ENCODE measurements around the gene TIAM2. TPM values are rescaled to one million over a fixed set of nuclear protein-coding genes. Genes with fewer than 3 reads are reported as not detected.
"Not testable (repeated sequence)": the region's sequence is repeated elsewhere in the genome, so short reads cannot be mapped to it uniquely, and the experiment has no call there.

The TIAM2 gene
- total RNA-seq, 2 donors from 2014 or later = 9.3 to 10.3 TPM

GRCh38 chr6:154956771-154957522, 38.2 kb upstream of the TIAM2 start:
- H3K36me3 ChIP-seq = peaks cover 6% of the 10 kb centered on the region
- TF ChIP-seq CTCF (IDR thresholded peaks at IDR 0.05) = no peak
- DNase-seq (ENCODE audit: low spot score) = no peak
- no peaks in the 10 kb centered on the region for H3K4me1 ChIP-seq
- H3K9me3 ChIP-seq = no peaks in the 10 kb centered on the region
- H3K27me3 ChIP-seq = no peaks in the 10 kb centered on the region
- H3K27ac ChIP-seq = no peak overlapping the region
- H3K4me3 ChIP-seq = no peak overlapping the region

- no peaks in the 10 kb centered on the region for H3K27me3 ChIP-seq
- H3K9me3 ChIP-seq = no peaks in the 10 kb centered on the region
- no peak for TF ChIP-seq CTCF (IDR thresholded peaks at IDR 0.05)
- no peaks in the 10 kb centered on the region for H3K4me1 ChIP-seq
- no peak overlapping the region for H3K27ac ChIP-seq
- no peak overlapping the region for H3K4me3 ChIP-seq
- no peak for DNase-seq (ENCODE audit: low spot score)
- peaks cover 6% of the 10 kb centered on the region for H3K36me3 ChIP-seq
These were observed 36.6 kb upstream of the TIAM2 start for GRCh38 chr6:154958469-154958868.

- no peak for TF ChIP-seq CTCF (IDR thresholded peaks at IDR 0.05)
- Histone ChIP-seq H3K4me3 (no peak overlapping the region), H3K4me1 (no peaks in the 10 kb centered on the region), H3K9me3 (no peaks in the 10 kb centered on the region), H3K36me3 (peaks cover 11% of the 10 kb centered on the region), H3K27me3 (no peaks in the 10 kb centered on the region), H3K27ac (no peak overlapping the region)
- no peak for DNase-seq (ENCODE audit: low spot score)
These were observed 34.7 kb upstream of the TIAM2 start for GRCh38 chr6:154960299-154960843.

GRCh38 chr6:154960854-154961530, 34.1 kb upstream of the TIAM2 start:
- H3K27me3 ChIP-seq = no peaks in the 10 kb centered on the region
- no peak overlapping the region for H3K27ac ChIP-seq
- TF ChIP-seq CTCF (IDR thresholded peaks at IDR 0.05) = no peak
- DNase-seq (ENCODE audit: low spot score) = no peak
- no peak overlapping the region for H3K4me3 ChIP-seq
- no peaks in the 10 kb centered on the region for H3K4me1 ChIP-seq
- H3K9me3 ChIP-seq = no peaks in the 10 kb centered on the region
- H3K36me3 ChIP-seq = peaks cover 11% of the 10 kb centered on the region

- TF ChIP-seq CTCF (IDR thresholded peaks at IDR 0.05) = no peak
- Histone ChIP-seq H3K4me1 (no peaks in the 10 kb centered on the region), H3K27ac (no peak overlapping the region), H3K27me3 (no peaks in the 10 kb centered on the region), H3K9me3 (no peaks in the 10 kb centered on the region), H3K36me3 (peaks cover 11% of the 10 kb centered on the region), H3K4me3 (no peak overlapping the region)
- DNase-seq (ENCODE audit: low spot score) = no peak
These were observed 32.4 kb upstream of the TIAM2 start for GRCh38 chr6:154962753-154963152.

GRCh38 chr6:154966065-154966770, 28.9 kb upstream of the TIAM2 start:
- not testable (repeated sequence) for H3K4me3 ChIP-seq; H3K27ac ChIP-seq; H3K4me1 ChIP-seq; H3K36me3 ChIP-seq; H3K9me3 ChIP-seq; H3K27me3 ChIP-seq; DNase-seq (ENCODE audit: low spot score)

All from right atrium auricular region (tissue), 2 donors.